Loucy (cell line): ENCODE results near the gene PLEKHH1.

Experiments
- CTCF ChIP-seq: fragments of 200-600 bp; sonication (generic); conservative IDR thresholded peaks from 2 replicates; pipeline ENCODE4 v1.5.1; 2014; ENCODE audit warnings: mild to moderate bottlenecking, antibody characterized with exemption, low read length
- EZH2phosphoT487 ChIP-seq: fragments of 200-600 bp; IDR thresholded peaks from 2 replicates; pipeline ENCODE4 v1.6.1; 2018; ENCODE audit warnings: antibody characterized with exemption, mild to moderate bottlenecking, moderate library complexity, borderline replicate concordance

GRCh38 chr14:67607646-67608045 is 74.6 kb downstream of the PLEKHH1 start:
- TF ChIP-seq CTCF (no peak), EZH2phosphoT487 (no peak)
